H9 (cell line): ENCODE data around the gene LRRN3. TPM values are rescaled to one million over a fixed set of nuclear protein-coding genes. Genes with fewer than 3 reads are reported as not detected.

ENCODE experiments used
- DNase-seq: peaks from one replicate; pipeline ENCODE4 v3.0.0-alpha.2; 2017
- H2AFZ ChIP-seq: one replicate; pipeline ENCODE4 v1.6.1; 2013; ENCODE audit warnings: mild to moderate bottlenecking, low read length, control low read depth, moderate library complexity
- H2AK5ac ChIP-seq: 2 replicates; pipeline ENCODE4 v1.6.1; 2013; ENCODE audit warnings: low read length, control low read depth, mixed read lengths; ENCODE audit not compliant: insufficient read length
- H2BK120ac ChIP-seq: one replicate; pipeline ENCODE4 v1.6.1; 2013; ENCODE audit warnings: low read depth, mild to moderate bottlenecking, low read length, control low read depth, inconsistent platforms; ENCODE audit not compliant: poor library complexity, severe bottlenecking
- H2BK12ac ChIP-seq: 2 replicates; pipeline ENCODE4 v1.6.1; 2013; ENCODE audit warnings: low read length, control low read depth, mixed read lengths, low read depth; ENCODE audit not compliant: insufficient read length
- H2BK15ac ChIP-seq: 2 replicates; pipeline ENCODE4 v1.6.1; 2013; ENCODE audit warnings: low read depth, low read length, control low read depth
- H2BK20ac ChIP-seq: one replicate; pipeline ENCODE4 v1.6.1; 2013; ENCODE audit warnings: low read depth, mild to moderate bottlenecking, low read length, control low read depth, inconsistent platforms; ENCODE audit not compliant: poor library complexity, severe bottlenecking
- H2BK5ac ChIP-seq: 2 replicates; pipeline ENCODE4 v1.6.1; 2013; ENCODE audit warnings: low read length, control low read depth, mixed read lengths; ENCODE audit not compliant: insufficient read length
- H3K14ac ChIP-seq: 2 replicates; pipeline ENCODE4 v1.6.1; 2013; ENCODE audit warnings: low read length, control low read depth; ENCODE audit not compliant: insufficient read depth
- H3K18ac ChIP-seq: 2 replicates; pipeline ENCODE4 v1.6.1; 2013; ENCODE audit warnings: low read depth, mild to moderate bottlenecking, mixed read lengths, low read length, control low read depth; ENCODE audit not compliant: insufficient read length
- H3K23ac ChIP-seq: 2 replicates; pipeline ENCODE4 v1.6.1; 2013; ENCODE audit warnings: low read length, control low read depth, mixed read lengths, low read depth; ENCODE audit not compliant: insufficient read length
- H3K23me2 ChIP-seq: 2 replicates; pipeline ENCODE4 v1.6.1; 2013; ENCODE audit warnings: low read depth, mild to moderate bottlenecking, mixed read lengths, low read length, control low read depth; ENCODE audit not compliant: insufficient read length, poor library complexity, severe bottlenecking
- H3K27ac ChIP-seq: 2 replicates; pipeline ENCODE4 v1.5.1; 2013; ENCODE audit warnings: low read length, control low read depth, mixed read lengths, low read depth; ENCODE audit not compliant: insufficient read length
- H3K27me3 ChIP-seq: 2 replicates; pipeline ENCODE4 v1.6.1; 2013; ENCODE audit warnings: low read length, control low read depth, inconsistent platforms; ENCODE audit not compliant: insufficient read depth
- H3K4ac ChIP-seq: 2 replicates; pipeline ENCODE4 v1.6.1; 2013; ENCODE audit warnings: low read depth, mild to moderate bottlenecking, control low read depth, inconsistent platforms, low read length, moderate library complexity
- H3K4me1 ChIP-seq: 2 replicates; pipeline ENCODE4 v1.6.1; 2013; ENCODE audit warnings: low read length, control low read depth, inconsistent platforms; ENCODE audit not compliant: insufficient read depth
- H3K4me2 ChIP-seq: 2 replicates; pipeline ENCODE4 v1.6.1; 2013; ENCODE audit warnings: low read length, control low read depth, mixed read lengths; ENCODE audit not compliant: insufficient read length, insufficient read depth
- H3K56ac ChIP-seq: 2 replicates; pipeline ENCODE4 v1.6.1; 2013; ENCODE audit warnings: low read depth, mild to moderate bottlenecking, mixed read lengths, low read length, control low read depth; ENCODE audit not compliant: insufficient read length
- H3K79me1 ChIP-seq: 2 replicates; pipeline ENCODE4 v1.6.1; 2013; ENCODE audit warnings: low read depth, mild to moderate bottlenecking, moderate library complexity, low read length, control low read depth, inconsistent platforms; ENCODE audit not compliant: insufficient read depth, poor library complexity, severe bottlenecking
- H3K79me2 ChIP-seq: 2 replicates; pipeline ENCODE4 v1.6.1; 2013; ENCODE audit warnings: low read length, control low read depth, inconsistent platforms; ENCODE audit not compliant: insufficient read depth
- H3K9ac ChIP-seq: 2 replicates; pipeline ENCODE4 v1.6.1; 2013; ENCODE audit warnings: low read length, control low read depth, mixed read lengths; ENCODE audit not compliant: insufficient read length; ENCODE audit errors: extremely low read depth
- H3K9me3 ChIP-seq: one replicate; pipeline ENCODE4 v1.6.1; 2013; ENCODE audit warnings: low read depth, low read length, inconsistent platforms; ENCODE audit not compliant: control insufficient read depth
- H3T11ph ChIP-seq: one replicate; pipeline ENCODE4 v1.6.1; 2013; ENCODE audit warnings: mild to moderate bottlenecking, low read length, control low read depth, inconsistent platforms
- H4K20me1 ChIP-seq: one replicate; pipeline ENCODE4 v1.6.1; 2013; ENCODE audit not compliant: control insufficient read depth, insufficient read length, insufficient read depth
- H4K5ac ChIP-seq: 2 replicates; pipeline ENCODE4 v1.6.1; 2013; ENCODE audit warnings: low read depth, mild to moderate bottlenecking, mixed read lengths, low read length, control low read depth; ENCODE audit not compliant: insufficient read length
- H4K8ac ChIP-seq: replicated peaks from 2 replicates; pipeline ENCODE4 v1.6.1; 2013; ENCODE audit warnings: low read length, control low read depth, mixed read lengths, low read depth; ENCODE audit not compliant: insufficient read length
- H4K91ac ChIP-seq: 2 replicates; pipeline ENCODE4 v1.6.1; 2013; ENCODE audit warnings: low read depth, mild to moderate bottlenecking, moderate library complexity, mixed read lengths, low read length, control low read depth; ENCODE audit not compliant: insufficient read length
- H3K27ac Mint-ChIP-seq, 3 experiments: 2 replicates in 2 of 3; 3 replicates in 1 of 3; pipeline ENCODE4 v1.8.0; 2020 to 2021; ENCODE audit warnings: mixed read lengths in 3 of 3, mild to moderate bottlenecking in 1 of 3, moderate library complexity in 1 of 3
- H3K27me3 Mint-ChIP-seq: 2 replicates; pipeline ENCODE4 v1.8.0; 2021; ENCODE audit warnings: low read depth, mild to moderate bottlenecking, moderate library complexity, mixed read lengths
- H3K36me3 Mint-ChIP-seq, 3 experiments: 2 replicates in 2 of 3; 3 replicates in 1 of 3; pipeline ENCODE4 v1.8.0; 2020 to 2021; ENCODE audit warnings: low read depth in 3 of 3, mixed read lengths in 3 of 3; ENCODE audit not compliant: insufficient read depth in 1 of 3
- H3K4me1 Mint-ChIP-seq, 2 experiments: 2 replicates each; pipeline ENCODE4 v1.8.0; 2020; ENCODE audit warnings: mixed read lengths in 2 of 2
- H3K4me3 Mint-ChIP-seq, 2 experiments: 2 replicates in 1 of 2; 3 replicates in 1 of 2; pipeline ENCODE4 v1.8.0; 2020 to 2021; ENCODE audit warnings: mild to moderate bottlenecking in 2 of 2, mixed read lengths in 2 of 2, moderate library complexity in 1 of 2
- H3K9me3 Mint-ChIP-seq, 2 experiments: 2 replicates in 1 of 2; 3 replicates in 1 of 2; pipeline ENCODE4 v1.8.0; 2020; ENCODE audit warnings: mild to moderate bottlenecking in 2 of 2, mixed read lengths in 2 of 2, moderate library complexity in 1 of 2
- CTCF ChIP-seq: fragments of 200-600 bp; sonication (generic); conservative IDR thresholded peaks from 3 replicates; pipeline ENCODE4 v1.8.0; 2021; ENCODE audit warnings: antibody characterized with exemption, mild to moderate bottlenecking
- WGBS: extraction: QIAGEN DNeasy Blood & Tissue Kit; methylation state at CpG from one replicate; pipeline ENCODE4 v1.1.7; 2013; ENCODE audit warnings: missing lambda C conversion rate, low lambda C conversion rate, mixed read lengths; ENCODE audit not compliant: insufficient read length; ENCODE audit errors: extremely low coverage; 5-methylcytosine and 5-hydroxymethylcytosine counted together
- total RNA-seq: library from RNA; stranded (reverse); gene quantifications from 2 replicates; pipeline ENCODE4 v1.2.1, GENCODE V29; 2021

Gene LRRN3
- total RNA-seq, 1 experiment from 2014 or later, result 0.77 TPM

- Histone ChIP-seq H4K91ac (no peak overlapping the region), H3K9me3 (no peaks in the 10 kb centered on the region), H2AK5ac (no peak overlapping the region), H3T11ph (no peak overlapping the region), H4K5ac (no peak overlapping the region), H3K79me2 (no peaks in the 10 kb centered on the region), H3K27me3 (no peaks in the 10 kb centered on the region), H3K27ac (no peak overlapping the region), H2BK20ac (peak overlapping the region; percentile 75), H3K23me2 (no peaks in the 10 kb centered on the region), H3K79me1 (no peaks in the 10 kb centered on the region), H3K9ac (no peak overlapping the region), H2BK120ac (no peak overlapping the region), H2BK15ac (no peak overlapping the region), H4K20me1 (no peaks in the 10 kb centered on the region), H2BK12ac (no peak overlapping the region), H3K14ac (no peak overlapping the region), H2BK5ac (no peak overlapping the region), H3K56ac (no peak overlapping the region), H3K23ac (no peak overlapping the region), H3K4me2 (no peak overlapping the region), H4K8ac (no peak overlapping the region), H3K18ac (no peak overlapping the region), H3K4ac (no peak overlapping the region), H3K4me1 (peaks cover 3% of the 10 kb centered on the region; the same call in 1 of the 2 replicates), H2AFZ (no peak overlapping the region)
- WGBS, result no CpG with 5 or more reads among the region's 1 CpG
- H3K4me3 Mint-ChIP-seq, result no peak overlapping the region
- H3K27ac Mint-ChIP-seq, result peak overlapping the region in 1 of 3 experiments; percentile 63; a peak in 2 of 7 replicates
- no peaks in the 10 kb centered on the region for H3K9me3 Mint-ChIP-seq
- TF ChIP-seq CTCF, result no peak
- H3K4me1 Mint-ChIP-seq, result peaks cover 84 to 87% of the 10 kb centered on the region in 2 experiments
- H3K27me3 Mint-ChIP-seq, result no peaks in the 10 kb centered on the region
- H3K36me3 Mint-ChIP-seq, result no peaks in the 10 kb centered on the region
- no peak for DNase-seq
These were observed 3.5 kb downstream of the LRRN3 start for GRCh38 chr7:111094419-111094818.
